Measurements from ENCODE around the gene RPRM. TPM values are rescaled to one million over a fixed set of nuclear protein-coding genes. Genes with fewer than 3 reads are reported as not detected.

The RPRM gene
- total RNA-seq, 1 experiment from 2014 or later: 38.4 TPM

GRCh38 chr2:153433403-153433802, 45.2 kb downstream of the RPRM start:
- no peaks in the 10 kb centered on the region for H3K27me3 ChIP-seq (ENCODE audit: insufficient read depth, low read length)
- no peak overlapping the region for H2BK120ac ChIP-seq (ENCODE audit: low read depth, low read length, poor library complexity, severe bottlenecking)
- H2BK20ac ChIP-seq (ENCODE audit: low read depth, low read length, poor library complexity, severe bottlenecking): no peak overlapping the region
- no peaks in the 10 kb centered on the region for H4K20me1 ChIP-seq (ENCODE audit: control insufficient read depth, insufficient read depth, insufficient read length)
- no peak overlapping the region for H3K9ac ChIP-seq (ENCODE audit: extremely low read depth, insufficient read length, low read length)
- WGBS (ENCODE audit: extremely low coverage, insufficient read length, low lambda C conversion rate): no CpG with 5 or more reads among the region's 3 CpGs
- no peak for DNase-seq
- no peaks in the 10 kb centered on the region for H3K9me3 ChIP-seq (ENCODE audit: control insufficient read depth, low read depth, low read length)
- no peak overlapping the region for H3K27ac ChIP-seq (ENCODE audit: insufficient read length, low read depth, low read length)
- Mint-ChIP-seq H3K4me1 (peaks cover 17 to 20% of the 10 kb centered on the region in 2 experiments), H3K36me3 (ENCODE audit: insufficient read depth in 1 of 3, low read depth in 3 of 3) (peaks cover 6 to 8% (median 7%) of the 10 kb centered on the region in 3 experiments; a peak in 5 of 7 replicates), H3K9me3 (peaks cover 7 to 14% of the 10 kb centered on the region in 2 experiments), H3K4me3 (no peak overlapping the region), H3K27ac (no peak overlapping the region), H3K27me3 (ENCODE audit: low read depth) (no peaks in the 10 kb centered on the region)
- no peak overlapping the region for H3K56ac ChIP-seq (ENCODE audit: insufficient read length, low read depth, low read length)
- H4K8ac ChIP-seq (replicated peaks; ENCODE audit: insufficient read length, low read depth, low read length): no peak overlapping the region
- H3K4me1 ChIP-seq (ENCODE audit: insufficient read depth, low read length): peaks cover 4% of the 10 kb centered on the region; the same call in 1 of the 2 replicates
- no peak for TF ChIP-seq CTCF (conservative IDR thresholded peaks at IDR 0.05)
- no peak overlapping the region for H2BK5ac ChIP-seq (ENCODE audit: insufficient read length, low read length)
- no peak overlapping the region for H3K18ac ChIP-seq (ENCODE audit: insufficient read length, low read depth, low read length)
- no peak overlapping the region for H3K4me2 ChIP-seq (ENCODE audit: insufficient read depth, insufficient read length, low read length)
- no peak overlapping the region for H4K91ac ChIP-seq (ENCODE audit: insufficient read length, low read depth, low read length)
- no peak overlapping the region for H3K14ac ChIP-seq (ENCODE audit: insufficient read depth, low read length)
- no peak overlapping the region for H3K4ac ChIP-seq (ENCODE audit: low read depth, low read length)
- no peak overlapping the region for H4K5ac ChIP-seq (ENCODE audit: insufficient read length, low read depth, low read length)
- H2AFZ ChIP-seq (ENCODE audit: low read length): no peak overlapping the region
- H3K23ac ChIP-seq (ENCODE audit: insufficient read length, low read depth, low read length): no peak overlapping the region
- H3T11ph ChIP-seq (ENCODE audit: low read length): no peak overlapping the region
- no peak overlapping the region for H2BK15ac ChIP-seq (ENCODE audit: low read depth, low read length)
- no peaks in the 10 kb centered on the region for H3K79me2 ChIP-seq (ENCODE audit: insufficient read depth, low read length)
- no peak overlapping the region for H2BK12ac ChIP-seq (ENCODE audit: insufficient read length, low read depth, low read length)
- H3K23me2 ChIP-seq (ENCODE audit: insufficient read length, low read depth, low read length, poor library complexity, severe bottlenecking): no peaks in the 10 kb centered on the region
- no peaks in the 10 kb centered on the region for H3K79me1 ChIP-seq (ENCODE audit: insufficient read depth, low read depth, low read length, poor library complexity, severe bottlenecking)
- no peak overlapping the region for H2AK5ac ChIP-seq (ENCODE audit: insufficient read length, low read length)
